K562 (cell line): ENCODE data around the gene CDC20. TPM values are rescaled to one million over a fixed set of nuclear protein-coding genes. Genes with fewer than 3 reads are reported as not detected.
A peak's percentile ranks its signal among the peaks of the same experiment; 100 is the strongest.

Experiments used
- ADNP ChIP-seq: fragments of 200-800 bp; sonication (Bioruptor generic); IDR thresholded peaks from 2 replicates; pipeline ENCODE4 v1.6.1; 2016; ENCODE audit warnings: missing genetic modification characterization, missing compliant biosample characterization
- ARID1B ChIP-seq: fragments of 450-650 bp; IDR thresholded peaks from 2 replicates; pipeline ENCODE4 v1.6.1; 2016; ENCODE audit warnings: antibody characterized with exemption, mild to moderate bottlenecking, inconsistent platforms
- ATF2 ChIP-seq: sonication (generic); formaldehyde crosslinking; IDR thresholded peaks from 2 replicates; pipeline ENCODE4 v1.8.1; 2022; ENCODE audit warnings: missing genetic modification reagents
- CCAR2 ChIP-seq: fragments of 200-400 bp; formaldehyde crosslinking; IDR thresholded peaks from 2 replicates; pipeline ENCODE4 v1.6.1; 2017; ENCODE audit warnings: mild to moderate bottlenecking, low read depth, low read length
- DPF2 ChIP-seq: fragments of 450-650 bp; IDR thresholded peaks from 2 replicates; pipeline ENCODE4 v1.6.1; 2016
- FOS ChIP-seq: IDR thresholded peaks from 3 replicates; pipeline ENCODE4 v1.6.1; 2011; ENCODE audit not compliant: insufficient read length; ENCODE audit errors: extremely low read depth
- HDAC6 ChIP-seq: IDR thresholded peaks from 2 replicates; pipeline ENCODE4 v1.6.1; 2012; ENCODE audit warnings: low read depth, mild to moderate bottlenecking, control low read depth, inconsistent platforms, low read length, moderate library complexity
- HEY1 ChIP-seq: fragments of 250-450 bp; sonication (Bioruptor Pico); IDR thresholded peaks from 2 replicates; pipeline ENCODE4 v1.5.0; 2020; ENCODE audit warnings: mild to moderate bottlenecking, moderate library complexity, borderline replicate concordance
- HNRNPK ChIP-seq: fragments of 200-400 bp; formaldehyde crosslinking; IDR thresholded peaks from one replicate; pipeline ENCODE4 v1.6.1; 2018; ENCODE audit warnings: mild to moderate bottlenecking, low read depth, low read length; ENCODE audit not compliant: poor library complexity, severe bottlenecking
- KLF16 ChIP-seq: IDR thresholded peaks from 2 replicates; pipeline ENCODE4 v1.6.1; 2016; ENCODE audit warnings: antibody characterized with exemption
- MAX ChIP-seq: sonication (generic); formaldehyde crosslinking; IDR thresholded peaks from 2 replicates; pipeline ENCODE4 v1.9.0; 2022; ENCODE audit warnings: mild to moderate bottlenecking, missing genetic modification reagents
- MEIS2 ChIP-seq: fragments of 450-650 bp; IDR thresholded peaks from 2 replicates; pipeline ENCODE4 v1.6.1; 2014; ENCODE audit warnings: mild to moderate bottlenecking; ENCODE audit not compliant: partially characterized antibody
- NR2C1 ChIP-seq, 2 experiments: fragments of 450-650 bp; IDR thresholded peaks; 2 replicates each; pipeline ENCODE4 v1.6.1; 2017; ENCODE audit warnings: mild to moderate bottlenecking in 2 of 2, antibody characterized with exemption in 1 of 2, inconsistent platforms in 1 of 2, missing compliant biosample characterization in 1 of 2, missing genetic modification characterization in 1 of 2
- NR2C2 ChIP-seq, 2 experiments: fragments of 200-800 bp in 1 of 2; sonication (Bioruptor generic) in 1 of 2; sonication (generic) in 1 of 2; formaldehyde crosslinking in 1 of 2; IDR thresholded peaks; 2 replicates each; pipeline versions ENCODE4 v1.6.1 to v1.8.0; 2016 to 2022; ENCODE audit warnings: mild to moderate bottlenecking in 1 of 2, missing compliant biosample characterization in 1 of 2, missing genetic modification characterization in 1 of 2, missing genetic modification reagents in 1 of 2
- POLR3A ChIP-seq: IDR thresholded peaks from 2 replicates; pipeline ENCODE4 v1.6.1; 2011; ENCODE audit warnings: borderline replicate concordance, mild to moderate bottlenecking, moderate library complexity; ENCODE audit not compliant: insufficient read length, insufficient read depth; ENCODE audit errors: extremely low read depth
- RBM22 ChIP-seq: fragments of 200-400 bp; formaldehyde crosslinking; IDR thresholded peaks from 2 replicates; pipeline ENCODE4 v1.6.1; 2018; ENCODE audit warnings: low read length, low read depth; ENCODE audit not compliant: poor library complexity, severe bottlenecking
- WHSC1 ChIP-seq: IDR thresholded peaks from one replicate; pipeline ENCODE4 v1.6.1; 2012; ENCODE audit warnings: low read length, control low read depth, inconsistent platforms
- ZBTB1 ChIP-seq: sonication (generic); formaldehyde crosslinking; IDR thresholded peaks from 2 replicates; pipeline ENCODE4 v1.8.1; 2023; ENCODE audit warnings: missing genetic modification reagents, low read depth, mild to moderate bottlenecking, borderline replicate concordance
- ZBTB33 ChIP-seq: sonication (generic); formaldehyde crosslinking; IDR thresholded peaks from 2 replicates; pipeline ENCODE4 v1.8.1; 2023; ENCODE audit warnings: mild to moderate bottlenecking, missing genetic modification reagents
- ZKSCAN3 ChIP-seq: fragments of 250-450 bp; sonication (Bioruptor Pico); IDR thresholded peaks from 2 replicates; pipeline ENCODE4 v1.4.0; 2020
- ZNF232 ChIP-seq: sonication (generic); formaldehyde crosslinking; IDR thresholded peaks from 2 replicates; pipeline ENCODE4 v1.8.0; 2022; ENCODE audit warnings: mild to moderate bottlenecking, missing genetic modification reagents
- ZNF512 ChIP-seq: IDR thresholded peaks from 2 replicates; pipeline ENCODE4 v1.6.1; 2016; ENCODE audit warnings: missing genetic modification characterization, missing compliant biosample characterization
- polyA plus RNA-seq, 8 experiments: library from polyadenylated mRNA; depleted of rRNA in 4 of 8; stranded (reverse) in 5 of 8; unstranded in 3 of 8; fragments of >200 nt; fragmentation: Nextera tagmentation in 2 of 8; fragmentation: Illumina TruSeq in 1 of 8; extraction: Ambion mirVana in 2 of 8; extraction: Trizol in 1 of 8; gene quantifications; 2 replicates each; pipeline versions ENCODE4 v1.2.1 to v1.2.3, GENCODE V29; 2011 to 2014; ENCODE audit warnings: inconsistent platforms in 1 of 8, missing spikeins in 1 of 8
- total RNA-seq, 7 experiments: library from RNA; depleted of rRNA in 6 of 7; stranded (reverse); fragments of >200 nt in 6 of 7; fragmentation: Illumina TruSeq in 2 of 7; extraction: Trizol in 2 of 7; gene quantifications; 2 replicates each; pipeline versions ENCODE4 v1.2.1 to v1.2.3, GENCODE V29; 2011 to 2021; ENCODE audit warnings: low replicate concordance in 1 of 7

The CDC20 gene
- total and polyA plus RNA-seq, 9 of the 15 experiments (the other 6 are each of a cell fraction or from before 2014, with no cell fraction given), result 45.2 to 224 (median 121) TPM

GRCh38 chr1:43321331-43321891 lies 37.4 kb upstream of the CDC20 start (continued):
- TF ChIP-seq ZBTB33 (CRISPR knock-in tag) (peak; percentile 97), DPF2 (peak; percentile 56), HDAC6 (no peak), ZKSCAN3 (no peak), NR2C1 (IDR thresholded peaks at IDR 0.05) (no peak), NR2C1 (tag; IDR thresholded peaks at IDR 0.05) (0 out of 2 replicates have a peak, but pooled peaks have one; percentile 10), ADNP (tag) (no peak), ARID1B (peak; percentile 61), MAX (CRISPR knock-in tag) (peak; percentile 30; the same call in 1 of the 2 replicates), ZNF232 (CRISPR knock-in tag) (no peak), KLF16 (no peak), FOS (peak; percentile 40), WHSC1 (no peak), ZNF512 (tag) (no peak), ZBTB1 (CRISPR knock-in tag) (no peak), CCAR2 (no peak), NR2C2 (CRISPR knock-in tag; IDR thresholded peaks at IDR 0.05) (no peak), NR2C2 (tag; IDR thresholded peaks at IDR 0.05) (0 out of 2 replicates have a peak, but pooled peaks have one; percentile 32), HNRNPK (no peak), HEY1 (no peak), RBM22 (no peak), MEIS2 (peak; percentile 9), ATF2 (CRISPR knock-in tag) (no peak), POLR3A (no peak)
